Measurements from ENCODE around the gene GNRH2.
"Not testable (repeated sequence)": the region's sequence is repeated elsewhere in the genome, so short reads cannot be mapped to it uniquely, and the experiment has no call there.

The GNRH2 gene

GRCh38 chr20:3068986-3069900 lies 25.8 kb downstream of the GNRH2 start:
- Mint-ChIP-seq H3K27me3 (ENCODE audit: low read depth, poor library complexity) (peaks cover 87% of the 10 kb centered on the region), H3K27ac (no peak overlapping the region), H3K36me3 (ENCODE audit: low read depth) (no peaks in the 10 kb centered on the region), H3K9me3 (no peaks in the 10 kb centered on the region), H3K4me1 (peaks cover 32% of the 10 kb centered on the region), H3K4me3 (no peak overlapping the region)
- no peak for DNase-seq
- no peak for TF ChIP-seq CTCF (IDR thresholded peaks at IDR 0.05)

- no peaks in the 10 kb centered on the region for H3K36me3 Mint-ChIP-seq (ENCODE audit: low read depth)
- peak overlapping the region; percentile 51 for H3K4me3 Mint-ChIP-seq
- H3K27ac Mint-ChIP-seq: no peak overlapping the region
- peaks cover 32% of the 10 kb centered on the region for H3K4me1 Mint-ChIP-seq
- no peak for DNase-seq
- H3K27me3 Mint-ChIP-seq (ENCODE audit: low read depth, poor library complexity): peaks cover 90% of the 10 kb centered on the region
- H3K9me3 Mint-ChIP-seq: no peaks in the 10 kb centered on the region
- no peak for TF ChIP-seq CTCF (IDR thresholded peaks at IDR 0.05)
These were observed 27.3 kb downstream of the GNRH2 start for GRCh38 chr20:3070725-3071124.

- DNase-seq: no peak
- Mint-ChIP-seq H3K27ac (no peak overlapping the region), H3K4me1 (peaks cover 32% of the 10 kb centered on the region), H3K9me3 (no peaks in the 10 kb centered on the region), H3K4me3 (peak overlapping the region; percentile 51), H3K27me3 (ENCODE audit: low read depth, poor library complexity) (peaks cover 88% of the 10 kb centered on the region), H3K36me3 (ENCODE audit: low read depth) (no peaks in the 10 kb centered on the region)
- no peak for TF ChIP-seq CTCF (IDR thresholded peaks at IDR 0.05)
These were observed 27.8 kb downstream of the GNRH2 start for GRCh38 chr20:3071266-3071609.

- Mint-ChIP-seq H3K36me3 (ENCODE audit: low read depth) (no peaks in the 10 kb centered on the region), H3K27me3 (ENCODE audit: low read depth, poor library complexity) (peaks cover 88% of the 10 kb centered on the region), H3K4me1 (peaks cover 27% of the 10 kb centered on the region), H3K27ac (no peak within 1 kb of the TSS), H3K9me3 (no peaks in the 10 kb centered on the region), H3K4me3 (peak within 1 kb of the TSS; percentile 66)
- DNase-seq: peak; percentile 37
- TF ChIP-seq CTCF (IDR thresholded peaks at IDR 0.05): no peak
These were observed 28.4 kb downstream of the GNRH2 start, which contains the start of gene OXT for GRCh38 chr20:3071610-3072529. Gene OXT (plus strand): TSS chr20:3071620. CDS start chr20:3071656, 36 bp downstream.

GRCh38 chr20:3072530-3073250 lies 29.3 kb downstream of the GNRH2 start:
- no peak for DNase-seq
- H3K4me1 Mint-ChIP-seq: peaks cover 19% of the 10 kb centered on the region
- peak overlapping the region; percentile 66 for H3K4me3 Mint-ChIP-seq
- H3K36me3 Mint-ChIP-seq (ENCODE audit: low read depth): no peaks in the 10 kb centered on the region
- peaks cover 2% of the 10 kb centered on the region for H3K9me3 Mint-ChIP-seq
- peaks cover 88% of the 10 kb centered on the region for H3K27me3 Mint-ChIP-seq (ENCODE audit: low read depth, poor library complexity)
- H3K27ac Mint-ChIP-seq: no peak overlapping the region
- TF ChIP-seq CTCF (IDR thresholded peaks at IDR 0.05): no peak

- peaks cover 16% of the 10 kb centered on the region for H3K4me1 Mint-ChIP-seq
- not testable (repeated sequence) for H3K36me3 Mint-ChIP-seq (ENCODE audit: low read depth); H3K9me3 Mint-ChIP-seq
These were observed 29.8 kb downstream of the GNRH2 start for GRCh38 chr20:3073251-3073643.

More at GRCh38 chr20:3073251-3073643, 29.8 kb downstream of the GNRH2 start:
- DNase-seq, H3K27ac Mint-ChIP-seq, H3K4me3 Mint-ChIP-seq: not testable (repeated sequence)
- H3K27me3 Mint-ChIP-seq (ENCODE audit: low read depth, poor library complexity): peaks cover 90% of the 10 kb centered on the region
